K562 (cell line): Measurements from ENCODE around the gene SAXO1. TPM values are rescaled to one million over a fixed set of nuclear protein-coding genes. Genes with fewer than 3 reads are reported as not detected.

Source experiments
- CREB1 ChIP-seq, 2 experiments: sonication (generic) in 1 of 2; formaldehyde crosslinking in 1 of 2; IDR thresholded peaks; 2 replicates each; pipeline versions ENCODE4 v1.6.1 to v1.8.0; 2012 to 2022; ENCODE audit warnings: inconsistent platforms in 1 of 2, mild to moderate bottlenecking in 1 of 2, missing genetic modification reagents in 1 of 2, moderate library complexity in 1 of 2
- SIN3B ChIP-seq: fragments of 450-650 bp; IDR thresholded peaks from 2 replicates; pipeline ENCODE4 v1.6.1; 2017; ENCODE audit warnings: low read depth, mild to moderate bottlenecking, moderate library complexity
- SREBF1 ChIP-seq: fragments of 150-350 bp; IDR thresholded peaks from 2 replicates; pipeline ENCODE4 v1.6.1; 2014; ENCODE audit warnings: antibody characterized with exemption, low read depth, low read length, borderline replicate concordance
- ZC3H4 ChIP-seq: sonication (generic); formaldehyde crosslinking; IDR thresholded peaks from 2 replicates; pipeline ENCODE4 v1.9.0; 2021; ENCODE audit warnings: missing genetic modification reagents, borderline replicate concordance
- ZFP30 ChIP-seq: fragments of 250-450 bp; sonication (Bioruptor Pico); IDR thresholded peaks from 2 replicates; pipeline ENCODE4 v1.8.0; 2022; ENCODE audit warnings: moderate library complexity, mild to moderate bottlenecking, inconsistent platforms, borderline replicate concordance
- ZNF143 ChIP-seq: sonication (generic); formaldehyde crosslinking; IDR thresholded peaks from 2 replicates; pipeline ENCODE4 v1.9.0; 2022; ENCODE audit warnings: mild to moderate bottlenecking, missing genetic modification reagents
- ZNF324 ChIP-seq: fragments of 250-450 bp; sonication (Bioruptor Pico); IDR thresholded peaks from 2 replicates; pipeline ENCODE4 v1.4.0; 2020; ENCODE audit warnings: mild to moderate bottlenecking
- ZNF830 ChIP-seq: fragments of 250-450 bp; sonication (Bioruptor Pico); IDR thresholded peaks from 2 replicates; pipeline ENCODE4 v1.5.0; 2021; ENCODE audit warnings: mild to moderate bottlenecking
- polyA plus RNA-seq, 8 experiments: library from polyadenylated mRNA; depleted of rRNA in 4 of 8; stranded (reverse) in 5 of 8; unstranded in 3 of 8; fragments of >200 nt; fragmentation: Nextera tagmentation in 2 of 8; fragmentation: Illumina TruSeq in 1 of 8; extraction: Ambion mirVana in 2 of 8; extraction: Trizol in 1 of 8; gene quantifications; 2 replicates each; pipeline versions ENCODE4 v1.2.1 to v1.2.3, GENCODE V29; 2011 to 2014; ENCODE audit warnings: inconsistent platforms in 1 of 8, missing spikeins in 1 of 8
- total RNA-seq, 7 experiments: library from RNA; depleted of rRNA in 6 of 7; stranded (reverse); fragments of >200 nt in 6 of 7; fragmentation: Illumina TruSeq in 2 of 7; extraction: Trizol in 2 of 7; gene quantifications; 2 replicates each; pipeline versions ENCODE4 v1.2.1 to v1.2.3, GENCODE V29; 2011 to 2021; ENCODE audit warnings: low replicate concordance in 1 of 7
- TF ChIP-seq, protein P1 (sequence below), 2 experiments: IDR thresholded peaks in 1 of 2; conservative IDR thresholded peaks in 1 of 2; 2 replicates each; pipeline ENCODE4 v1.6.1; 2016; ENCODE audit warnings: low read depth in 2 of 2, mild to moderate bottlenecking in 1 of 2, missing compliant biosample characterization in 1 of 2, missing genetic modification characterization in 1 of 2, moderate library complexity in 1 of 2
- TF ChIP-seq, protein P2 (sequence below): fragments of 450-650 bp; IDR thresholded peaks from 2 replicates; pipeline ENCODE4 v1.6.1; 2018; ENCODE audit not compliant: partially characterized antibody

The SAXO1 gene
- total and polyA plus RNA-seq, 9 of the 15 experiments (the other 6 are each of a cell fraction or from before 2014, with no cell fraction given), result 0.04 TPM; not detected in 8

DNA sequence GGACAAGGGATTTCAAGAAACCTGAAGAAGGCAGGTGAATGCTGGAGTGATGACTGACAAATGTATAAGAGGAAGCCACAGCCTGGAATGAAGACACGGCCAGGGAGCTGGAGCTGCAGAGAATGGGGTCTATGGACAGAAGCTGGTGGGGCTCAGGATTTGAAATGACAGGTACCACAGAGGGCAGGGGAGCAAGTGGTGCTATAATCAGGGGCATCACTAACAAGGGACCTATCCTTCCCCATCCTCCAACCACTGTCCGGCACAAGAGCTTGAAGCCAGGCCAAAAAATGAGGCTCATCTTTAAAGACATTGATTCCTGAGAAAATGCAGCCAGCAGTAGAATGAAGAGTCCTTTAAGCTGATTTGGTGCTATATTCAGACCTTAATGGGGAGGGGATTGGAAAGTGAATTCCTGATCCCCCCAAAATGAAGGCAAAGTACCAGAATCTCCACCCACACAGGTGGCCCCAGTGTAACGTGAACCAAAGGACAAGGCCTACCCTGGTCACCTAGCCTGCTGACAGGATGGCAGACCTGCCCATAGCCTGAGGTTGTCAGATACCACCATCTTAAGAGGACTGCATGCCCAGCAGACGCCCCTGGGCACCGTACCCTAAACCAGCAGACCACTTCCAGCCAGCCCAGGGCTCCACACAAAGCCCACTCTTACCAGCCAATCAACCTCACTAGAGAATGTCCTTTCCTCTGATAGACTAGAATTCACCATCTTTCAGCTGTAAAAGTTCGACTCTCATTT lies 109.2 kb downstream of the SAXO1 start (continued):
- TF ChIP-seq, protein P1, sequence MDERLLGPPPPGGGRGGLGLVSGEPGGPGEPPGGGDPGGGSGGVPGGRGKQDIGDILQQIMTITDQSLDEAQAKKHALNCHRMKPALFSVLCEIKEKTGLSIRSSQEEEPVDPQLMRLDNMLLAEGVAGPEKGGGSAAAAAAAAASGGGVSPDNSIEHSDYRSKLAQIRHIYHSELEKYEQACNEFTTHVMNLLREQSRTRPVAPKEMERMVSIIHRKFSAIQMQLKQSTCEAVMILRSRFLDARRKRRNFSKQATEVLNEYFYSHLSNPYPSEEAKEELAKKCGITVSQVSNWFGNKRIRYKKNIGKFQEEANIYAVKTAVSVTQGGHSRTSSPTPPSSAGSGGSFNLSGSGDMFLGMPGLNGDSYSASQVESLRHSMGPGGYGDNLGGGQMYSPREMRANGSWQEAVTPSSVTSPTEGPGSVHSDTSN (CRISPR knock-in tag; IDR thresholded peaks at IDR 0.05; ENCODE audit: low read depth), result no peak
- TF ChIP-seq, protein P1 (tag; conservative IDR thresholded peaks at IDR 0.05; ENCODE audit: low read depth), result no peak
- TF ChIP-seq CREB1 (IDR thresholded peaks at IDR 0.05) (no peak), CREB1 (CRISPR knock-in tag; IDR thresholded peaks at IDR 0.05) (no peak), SIN3B (no peak), ZFP30 (CRISPR knock-in tag) (no peak), ZNF143 (CRISPR knock-in tag) (no peak), ZNF830 (CRISPR knock-in tag) (no peak), ZNF324 (CRISPR knock-in tag) (no peak), SREBF1 (no peak), ZC3H4 (no peak)
- TF ChIP-seq, protein P2, sequence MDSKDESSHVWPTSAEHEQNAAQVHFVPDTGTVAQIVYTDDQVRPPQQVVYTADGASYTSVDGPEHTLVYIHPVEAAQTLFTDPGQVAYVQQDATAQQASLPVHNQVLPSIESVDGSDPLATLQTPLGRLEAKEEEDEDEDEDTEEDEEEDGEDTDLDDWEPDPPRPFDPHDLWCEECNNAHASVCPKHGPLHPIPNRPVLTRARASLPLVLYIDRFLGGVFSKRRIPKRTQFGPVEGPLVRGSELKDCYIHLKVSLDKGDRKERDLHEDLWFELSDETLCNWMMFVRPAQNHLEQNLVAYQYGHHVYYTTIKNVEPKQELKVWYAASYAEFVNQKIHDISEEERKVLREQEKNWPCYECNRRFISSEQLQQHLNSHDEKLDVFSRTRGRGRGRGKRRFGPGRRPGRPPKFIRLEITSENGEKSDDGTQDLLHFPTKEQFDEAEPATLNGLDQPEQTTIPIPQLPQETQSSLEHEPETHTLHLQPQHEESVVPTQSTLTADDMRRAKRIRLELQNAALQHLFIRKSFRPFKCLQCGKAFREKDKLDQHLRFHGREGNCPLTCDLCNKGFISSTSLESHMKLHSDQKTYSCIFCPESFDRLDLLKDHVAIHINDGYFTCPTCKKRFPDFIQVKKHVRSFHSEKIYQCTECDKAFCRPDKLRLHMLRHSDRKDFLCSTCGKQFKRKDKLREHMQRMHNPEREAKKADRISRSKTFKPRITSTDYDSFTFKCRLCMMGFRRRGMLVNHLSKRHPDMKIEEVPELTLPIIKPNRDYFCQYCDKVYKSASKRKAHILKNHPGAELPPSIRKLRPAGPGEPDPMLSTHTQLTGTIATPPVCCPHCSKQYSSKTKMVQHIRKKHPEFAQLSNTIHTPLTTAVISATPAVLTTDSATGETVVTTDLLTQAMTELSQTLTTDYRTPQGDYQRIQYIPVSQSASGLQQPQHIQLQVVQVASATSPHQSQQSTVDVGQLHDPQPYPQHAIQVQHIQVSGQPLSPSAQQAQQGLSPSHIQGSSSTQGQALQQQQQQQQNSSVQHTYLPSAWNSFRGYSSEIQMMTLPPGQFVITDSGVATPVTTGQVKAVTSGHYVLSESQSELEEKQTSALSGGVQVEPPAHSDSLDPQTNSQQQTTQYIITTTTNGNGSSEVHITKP, result no peak
